Vagina (tissue), 2 donors: ENCODE results near the gene HOXA7. TPM values are rescaled to one million over a fixed set of nuclear protein-coding genes. Genes with fewer than 3 reads are reported as not detected.

Experiments used
- DNase-seq, 2 donors: peaks; one replicate each; pipeline ENCODE4 v3.0.0-alpha.2; 2017; ENCODE audit errors: extremely low spot score in 2 of 2
- H3K27ac ChIP-seq: fragments of 200-600 bp; sonication (generic); one replicate; pipeline ENCODE4 v1.5.1; 2019
- H3K27me3 ChIP-seq: fragments of 200-600 bp; sonication (generic); one replicate; pipeline ENCODE4 v1.5.1; 2019
- H3K36me3 ChIP-seq, 2 donors: fragments of 200-600 bp; sonication (generic); one replicate each; pipeline ENCODE4 v1.5.1; 2017 to 2019
- H3K4me1 ChIP-seq: fragments of 200-600 bp; sonication (generic); one replicate; pipeline ENCODE4 v1.5.1; 2019
- H3K4me3 ChIP-seq, 2 donors: fragments of 200-600 bp; sonication (generic); 1 replicate in 1 of 2; 2 replicates in 1 of 2; pipeline ENCODE4 v1.5.1; 2016 to 2019
- H3K9me3 ChIP-seq: fragments of 200-600 bp; sonication (generic); one replicate; pipeline ENCODE4 v1.5.1; 2019
- POLR2A ChIP-seq, 2 donors: fragments of 450-650 bp; IDR thresholded peaks; one replicate each; pipeline ENCODE4 v1.6.1; 2017; ENCODE audit warnings: antibody characterized with exemption in 2 of 2, mild to moderate bottlenecking in 2 of 2, moderate library complexity in 2 of 2
- POLR2AphosphoS5 ChIP-seq, 2 donors: sonication (generic); formaldehyde crosslinking; IDR thresholded peaks; one replicate each; pipeline ENCODE4 v1.9.0; 2017; ENCODE audit warnings: antibody characterized with exemption in 2 of 2, mild to moderate bottlenecking in 2 of 2, low read depth in 1 of 2; ENCODE audit not compliant: insufficient read depth in 1 of 2
- intact Hi-C: fragments of 100-400 bp; cut with DNase I; formaldehyde crosslinking; loops from one replicate; pipeline ENCODE4 v1.15.1; 2023
- total RNA-seq: library from RNA; depleted of rRNA; stranded (reverse); fragments of >200 nt; gene quantifications from one replicate; pipeline ENCODE4 v1.2.3, GENCODE V29; 2016
- TF ChIP-seq, protein P1 (sequence below), 3 experiments: fragments of 450-650 bp in 2 of 3; fragments of 200-600 bp in 1 of 3; sonication (generic) in 1 of 3; IDR thresholded peaks; one replicate each; pipeline ENCODE4 v1.5.1; 2017 to 2019; ENCODE audit warnings: antibody characterized with exemption in 3 of 3, mild to moderate bottlenecking in 2 of 3, moderate library complexity in 2 of 3

Gene HOXA7
- total RNA-seq, 1 donor from 2014 or later: 23.8 TPM

DNA sequence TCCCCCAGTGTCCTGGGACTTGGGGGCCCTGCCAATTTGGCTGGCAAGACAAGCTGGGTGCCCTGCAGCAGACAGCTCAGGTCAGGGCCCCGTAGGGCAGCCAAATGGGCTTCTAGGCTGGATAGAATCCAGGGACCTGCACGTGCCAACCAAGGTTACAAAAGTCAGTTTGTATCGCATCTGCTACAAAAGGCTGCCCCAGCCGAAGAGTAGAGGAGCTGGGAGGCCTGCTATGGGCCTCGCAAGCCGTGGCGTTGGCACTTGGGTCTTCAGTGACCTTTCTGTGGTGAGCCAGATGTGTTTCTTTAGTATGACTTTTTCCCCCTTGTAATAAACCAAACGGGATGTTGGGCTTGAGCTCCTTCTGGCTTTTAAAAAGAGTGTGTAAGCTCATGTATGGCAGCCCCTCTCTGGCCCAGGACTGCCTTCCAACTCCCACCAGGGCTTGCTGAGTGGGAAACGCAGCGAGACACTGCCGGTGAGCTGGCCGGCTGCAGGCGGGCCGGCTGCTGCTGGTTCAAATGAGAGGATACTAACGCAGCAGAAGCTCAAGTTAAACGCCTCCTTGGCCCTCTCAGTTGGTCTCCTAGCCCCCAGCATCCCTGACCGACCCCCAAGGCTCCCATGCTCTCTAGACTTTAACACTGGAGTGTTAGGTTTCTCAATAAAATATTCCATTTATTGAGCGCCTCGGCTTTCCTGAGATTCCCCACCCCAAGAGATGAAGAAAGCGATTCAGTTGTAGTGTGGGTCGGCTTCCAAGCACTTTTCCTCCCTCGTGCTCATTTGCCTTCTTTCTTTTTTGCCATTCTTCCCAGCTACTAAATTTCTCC lies 20.7 kb upstream of the HOXA7 start:
- DNase-seq: no peak
- no peaks in the 10 kb centered on the region for H3K9me3 ChIP-seq
- H3K27ac ChIP-seq: peak overlapping the region; percentile 99
- no peaks in the 10 kb centered on the region for H3K36me3 ChIP-seq
- peak overlapping the region; percentile 56 to 64 for H3K4me3 ChIP-seq
- peaks cover 66% of the 10 kb centered on the region for H3K4me1 ChIP-seq
- intact Hi-C loops: no loop called here
- H3K27me3 ChIP-seq: no peaks in the 10 kb centered on the region
- TF ChIP-seq, protein P1, sequence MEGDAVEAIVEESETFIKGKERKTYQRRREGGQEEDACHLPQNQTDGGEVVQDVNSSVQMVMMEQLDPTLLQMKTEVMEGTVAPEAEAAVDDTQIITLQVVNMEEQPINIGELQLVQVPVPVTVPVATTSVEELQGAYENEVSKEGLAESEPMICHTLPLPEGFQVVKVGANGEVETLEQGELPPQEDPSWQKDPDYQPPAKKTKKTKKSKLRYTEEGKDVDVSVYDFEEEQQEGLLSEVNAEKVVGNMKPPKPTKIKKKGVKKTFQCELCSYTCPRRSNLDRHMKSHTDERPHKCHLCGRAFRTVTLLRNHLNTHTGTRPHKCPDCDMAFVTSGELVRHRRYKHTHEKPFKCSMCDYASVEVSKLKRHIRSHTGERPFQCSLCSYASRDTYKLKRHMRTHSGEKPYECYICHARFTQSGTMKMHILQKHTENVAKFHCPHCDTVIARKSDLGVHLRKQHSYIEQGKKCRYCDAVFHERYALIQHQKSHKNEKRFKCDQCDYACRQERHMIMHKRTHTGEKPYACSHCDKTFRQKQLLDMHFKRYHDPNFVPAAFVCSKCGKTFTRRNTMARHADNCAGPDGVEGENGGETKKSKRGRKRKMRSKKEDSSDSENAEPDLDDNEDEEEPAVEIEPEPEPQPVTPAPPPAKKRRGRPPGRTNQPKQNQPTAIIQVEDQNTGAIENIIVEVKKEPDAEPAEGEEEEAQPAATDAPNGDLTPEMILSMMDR (IDR thresholded peaks at IDR 0.05): no peak
- TF ChIP-seq POLR2A (IDR thresholded peaks at IDR 0.05) (no peak), POLR2AphosphoS5 (IDR thresholded peaks at IDR 0.05; ENCODE audit: insufficient read depth in 1 of 2, low read depth in 1 of 2) (peak in 1 of 2 donors; percentile 48)

- Histone ChIP-seq H3K4me1 (peaks cover 63% of the 10 kb centered on the region), H3K27ac (peak overlapping the region; percentile 99), H3K4me3 (peak overlapping the region; percentile 56 to 64), H3K27me3 (no peaks in the 10 kb centered on the region), H3K9me3 (no peaks in the 10 kb centered on the region), H3K36me3 (no peaks in the 10 kb centered on the region)
- TF ChIP-seq POLR2AphosphoS5 (IDR thresholded peaks at IDR 0.05; ENCODE audit: insufficient read depth in 1 of 2, low read depth in 1 of 2) (no peak), POLR2A (IDR thresholded peaks at IDR 0.05) (no peak)
- TF ChIP-seq, protein P1 (IDR thresholded peaks at IDR 0.05): no peak
- DNase-seq: no peak
- intact Hi-C loops: no loop called here
Observed at GRCh38 chr7:27176524-27176845, 20.0 kb upstream of the HOXA7 start.

DNA sequence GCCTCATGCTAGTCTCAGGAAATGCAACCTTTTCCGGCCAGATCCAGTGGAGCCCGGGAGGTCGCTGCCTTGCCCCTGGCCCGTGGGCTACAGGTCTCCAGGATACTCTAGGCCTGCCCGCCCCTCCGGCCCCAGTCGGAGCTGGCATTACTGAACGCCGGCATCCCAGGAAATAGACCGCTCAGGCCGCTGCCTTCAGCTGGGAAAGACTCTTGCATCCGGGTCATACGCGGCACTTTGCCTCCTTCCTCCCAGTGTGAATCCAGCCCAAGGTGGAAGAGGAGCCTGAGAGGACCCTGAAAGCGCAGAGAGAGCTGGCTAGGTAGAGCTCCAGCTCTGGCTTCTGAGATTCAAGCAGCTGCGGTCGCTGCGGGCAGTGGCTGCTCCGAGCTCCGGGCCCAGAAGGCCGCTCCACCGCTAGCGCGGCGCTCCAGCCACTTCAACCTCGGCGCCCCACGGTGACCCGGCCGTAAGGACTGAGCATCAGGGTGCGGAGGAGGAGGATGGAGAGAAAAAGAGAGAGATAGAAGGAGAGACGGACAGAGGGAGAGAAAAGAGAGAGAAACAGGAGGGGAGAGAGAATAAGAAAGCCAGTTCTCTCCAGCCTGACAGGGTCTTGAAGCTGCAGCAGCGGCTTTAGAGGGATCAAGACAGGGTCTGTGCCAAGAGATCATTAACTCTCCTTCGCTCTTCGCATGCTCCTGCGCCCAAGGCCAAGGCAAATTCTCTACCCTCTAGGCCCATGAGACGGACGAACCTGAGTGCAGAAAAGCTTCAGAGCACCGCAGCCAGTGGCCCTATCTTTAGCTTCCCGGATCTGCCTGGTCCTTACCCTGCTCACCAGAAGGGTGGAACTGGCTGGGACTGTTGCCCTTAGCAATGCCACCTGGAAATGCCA lies 19.4 kb upstream of the HOXA7 start:
- H3K36me3 ChIP-seq: no peaks in the 10 kb centered on the region
- DNase-seq: no peak
- intact Hi-C loops: no loop called here
- no peaks in the 10 kb centered on the region for H3K9me3 ChIP-seq
- H3K4me3 ChIP-seq: peak overlapping the region; percentile 56 to 64
- peak in 1 of 2 donors; percentile 56 for TF ChIP-seq POLR2AphosphoS5 (IDR thresholded peaks at IDR 0.05; ENCODE audit: insufficient read depth in 1 of 2, low read depth in 1 of 2)
- TF ChIP-seq, protein P1 (IDR thresholded peaks at IDR 0.05): no peak
- no peaks in the 10 kb centered on the region for H3K27me3 ChIP-seq
- peaks cover 57% of the 10 kb centered on the region for H3K4me1 ChIP-seq
- H3K27ac ChIP-seq: peak overlapping the region; percentile 99

DNA sequence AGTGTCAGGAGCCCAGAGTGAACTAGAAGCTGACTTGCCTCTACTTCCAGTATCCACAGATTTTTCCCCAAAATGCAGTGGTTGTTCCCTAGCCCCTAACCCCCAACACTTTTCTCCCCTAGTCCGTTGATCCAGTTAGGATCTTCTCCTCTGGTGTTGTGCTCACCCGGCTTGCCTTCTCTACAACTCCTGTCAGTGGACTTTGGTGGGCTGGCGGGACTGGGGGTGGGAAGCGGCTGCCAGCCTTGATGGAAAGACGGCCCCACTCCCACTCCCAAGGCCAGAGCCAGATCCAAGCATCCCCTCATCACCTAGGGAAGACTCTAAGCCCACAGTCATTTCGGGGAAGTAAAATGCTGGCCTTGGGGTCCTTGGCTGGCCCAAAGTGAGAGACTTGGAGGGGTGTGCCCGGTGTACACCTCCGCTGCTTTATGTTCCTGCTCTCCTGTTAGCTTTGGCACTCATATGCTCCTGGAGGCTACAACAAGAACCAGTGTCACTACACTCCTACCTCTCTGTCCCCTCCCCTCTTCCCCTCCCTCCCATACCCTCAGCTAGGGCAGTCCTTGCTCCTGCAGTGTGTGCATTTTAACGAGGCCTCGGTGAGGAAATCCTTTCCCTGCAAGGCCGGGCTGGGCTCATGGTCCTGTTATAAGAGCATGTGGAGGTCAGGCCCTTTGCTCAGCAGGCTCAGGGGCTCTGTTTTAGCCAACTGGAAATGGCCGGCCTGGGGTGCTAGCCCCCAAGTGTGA lies 18.6 kb upstream of the HOXA7 start:
- H3K27me3 ChIP-seq: no peaks in the 10 kb centered on the region

More for the DNA sequence above, 18.6 kb upstream of the HOXA7 start:
- H3K27ac ChIP-seq: peak overlapping the region; percentile 99
- H3K4me3 ChIP-seq: peak overlapping the region; percentile 56 to 64
- H3K36me3 ChIP-seq: no peaks in the 10 kb centered on the region
- TF ChIP-seq POLR2A (IDR thresholded peaks at IDR 0.05) (no peak), POLR2AphosphoS5 (IDR thresholded peaks at IDR 0.05; ENCODE audit: insufficient read depth in 1 of 2, low read depth in 1 of 2) (no peak)
- TF ChIP-seq, protein P1 (IDR thresholded peaks at IDR 0.05): no peak
- H3K9me3 ChIP-seq: no peaks in the 10 kb centered on the region
- H3K4me1 ChIP-seq: peaks cover 48% of the 10 kb centered on the region
- intact Hi-C loops: no loop called here
- no peak for DNase-seq
